Measurements from ENCODE around the gene IL1A. TPM values are rescaled to one million over a fixed set of nuclear protein-coding genes. Genes with fewer than 3 reads are reported as not detected.
A peak's percentile ranks its signal among the peaks of the same experiment; 100 is the strongest.

The IL1A gene
- total and polyA plus RNA-seq, 10 donors, result 0.21 to 1.6 (median 0.69) TPM; not detected in 2

DNA sequence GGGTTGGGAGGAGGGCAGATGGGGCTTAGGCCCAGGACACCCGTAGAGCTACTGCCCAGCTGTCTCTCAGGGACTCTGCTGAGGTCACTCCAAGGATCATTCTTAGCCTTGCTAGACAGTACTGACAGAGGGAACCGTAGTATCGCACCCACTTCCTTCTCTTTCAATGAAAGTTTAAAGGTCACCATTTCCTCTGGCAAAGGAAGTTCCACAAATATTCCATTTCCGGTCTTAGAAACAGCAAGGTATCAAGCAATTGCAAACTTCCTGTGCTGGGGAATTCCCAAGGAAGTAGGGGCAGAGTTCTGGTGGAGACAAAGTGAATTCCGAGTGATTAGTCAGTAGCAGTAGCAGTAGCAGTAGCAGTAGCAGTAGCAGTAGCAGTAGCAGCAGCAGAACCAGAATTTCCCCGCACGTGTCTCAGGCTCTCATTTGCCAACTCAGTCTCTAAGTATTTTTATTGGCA lies 27.6 kb upstream of the IL1A start:
- Histone ChIP-seq H3K4me1 (peaks cover 12 to 42% (median 26%) of the 10 kb centered on the region in 6 donors), H3K27ac (peak overlapping the region in 6 of 8 donors; percentile 23 to 59 (median 48)), H3K27me3 (replicated peaks in 1 of 7) (no peaks in the 10 kb centered on the region), H3K9me3 (peaks cover 0 to 14% (median 7%) of the 10 kb centered on the region in 8 donors), H3K36me3 (no peaks in the 10 kb centered on the region), H3K4me3 (no peak overlapping the region)
- TF ChIP-seq, protein P1, sequence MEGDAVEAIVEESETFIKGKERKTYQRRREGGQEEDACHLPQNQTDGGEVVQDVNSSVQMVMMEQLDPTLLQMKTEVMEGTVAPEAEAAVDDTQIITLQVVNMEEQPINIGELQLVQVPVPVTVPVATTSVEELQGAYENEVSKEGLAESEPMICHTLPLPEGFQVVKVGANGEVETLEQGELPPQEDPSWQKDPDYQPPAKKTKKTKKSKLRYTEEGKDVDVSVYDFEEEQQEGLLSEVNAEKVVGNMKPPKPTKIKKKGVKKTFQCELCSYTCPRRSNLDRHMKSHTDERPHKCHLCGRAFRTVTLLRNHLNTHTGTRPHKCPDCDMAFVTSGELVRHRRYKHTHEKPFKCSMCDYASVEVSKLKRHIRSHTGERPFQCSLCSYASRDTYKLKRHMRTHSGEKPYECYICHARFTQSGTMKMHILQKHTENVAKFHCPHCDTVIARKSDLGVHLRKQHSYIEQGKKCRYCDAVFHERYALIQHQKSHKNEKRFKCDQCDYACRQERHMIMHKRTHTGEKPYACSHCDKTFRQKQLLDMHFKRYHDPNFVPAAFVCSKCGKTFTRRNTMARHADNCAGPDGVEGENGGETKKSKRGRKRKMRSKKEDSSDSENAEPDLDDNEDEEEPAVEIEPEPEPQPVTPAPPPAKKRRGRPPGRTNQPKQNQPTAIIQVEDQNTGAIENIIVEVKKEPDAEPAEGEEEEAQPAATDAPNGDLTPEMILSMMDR (IDR thresholded peaks at IDR 0.05 in 8 of 11, conservative IDR thresholded peaks at IDR 0.05 in 3 of 11), result no peak
- peak in 1 of 3 donors; percentile 77 for TF ChIP-seq POLR2AphosphoS5 (IDR thresholded peaks at IDR 0.05)
- DNase-seq, result no peak
- 19 to 34% (median 25%) methylated on average over 7 of the region's 7 CpGs for WGBS, 5 donors
- intact Hi-C loops (cut with DNase I; ENCODE audit: low total_unique reads), result no loop called here

GRCh38 chr2:112811276-112811831 lies 27.1 kb upstream of the IL1A start:
- TF ChIP-seq POLR2A (IDR thresholded peaks at IDR 0.05), result no peak
- TF ChIP-seq POLR2AphosphoS5 (IDR thresholded peaks at IDR 0.05), result no peak
- TF ChIP-seq, protein P1 (IDR thresholded peaks at IDR 0.05 in 8 of 11, conservative IDR thresholded peaks at IDR 0.05 in 3 of 11), result no peak
- DNase-seq, result no peak
- H3K4me3 ChIP-seq, result no peak overlapping the region
- intact Hi-C loops (cut with DNase I; ENCODE audit: low total_unique reads), result no loop called here
- peaks cover 0 to 16% (median 7%) of the 10 kb centered on the region in 8 donors for H3K9me3 ChIP-seq
- H3K4me1 ChIP-seq, result peaks cover 12 to 42% (median 26%) of the 10 kb centered on the region in 6 donors
- WGBS, 5 donors, result 65 to 78% (median 74%) methylated on average over 3 of the region's 3 CpGs
- peak overlapping the region in 6 of 8 donors; percentile 23 to 59 (median 48) for H3K27ac ChIP-seq
- no peaks in the 10 kb centered on the region for H3K36me3 ChIP-seq
- H3K27me3 ChIP-seq (replicated peaks in 1 of 7), result no peaks in the 10 kb centered on the region

- no peaks in the 10 kb centered on the region for H3K27me3 ChIP-seq (replicated peaks in 1 of 7)
- TF ChIP-seq, protein P1 (IDR thresholded peaks at IDR 0.05 in 8 of 11, conservative IDR thresholded peaks at IDR 0.05 in 3 of 11), result no peak
- TF ChIP-seq POLR2AphosphoS5 (IDR thresholded peaks at IDR 0.05), result no peak
- no peak for TF ChIP-seq POLR2A (IDR thresholded peaks at IDR 0.05)
- DNase-seq, result no peak
- intact Hi-C loops (cut with DNase I; ENCODE audit: low total_unique reads), result no loop called here
- no peak overlapping the region for H3K4me3 ChIP-seq
- H3K36me3 ChIP-seq, result no peaks in the 10 kb centered on the region
- H3K27ac ChIP-seq, result no peak overlapping the region
- peaks cover 12 to 39% (median 26%) of the 10 kb centered on the region in 6 donors for H3K4me1 ChIP-seq
- H3K9me3 ChIP-seq, result peaks cover 0 to 16% (median 7%) of the 10 kb centered on the region in 8 donors
These were observed 24.8 kb upstream of the IL1A start for GRCh38 chr2:112809112-112809511.

GRCh38 chr2:112807233-112807807 lies 23.0 kb upstream of the IL1A start:
- peaks cover 0 to 16% (median 7%) of the 10 kb centered on the region in 8 donors for H3K9me3 ChIP-seq
- H3K36me3 ChIP-seq, result no peaks in the 10 kb centered on the region
- no peak overlapping the region for H3K27ac ChIP-seq
- intact Hi-C loops (cut with DNase I; ENCODE audit: low total_unique reads), result no loop called here
- no peaks in the 10 kb centered on the region for H3K27me3 ChIP-seq (replicated peaks in 1 of 7)
- WGBS, 5 donors, result 92 to 97% (median 95%) methylated on average over 3 of the region's 3 CpGs
- DNase-seq, result no peak
- no peak overlapping the region for H3K4me3 ChIP-seq
- H3K4me1 ChIP-seq, result peaks cover 2 to 21% (median 13%) of the 10 kb centered on the region in 6 donors
- TF ChIP-seq POLR2A (IDR thresholded peaks at IDR 0.05) (no peak), POLR2AphosphoS5 (IDR thresholded peaks at IDR 0.05) (no peak)
- TF ChIP-seq, protein P1 (IDR thresholded peaks at IDR 0.05 in 8 of 11, conservative IDR thresholded peaks at IDR 0.05 in 3 of 11), result no peak
